GM12891 (cell line): ENCODE measurements around the gene ZCCHC24.

Experiments used
- PAX5 ChIP-seq: IDR thresholded peaks from 2 replicates; pipeline ENCODE4 v1.6.1; 2011; ENCODE audit warnings: low read length, moderate library complexity, mild to moderate bottlenecking; ENCODE audit not compliant: insufficient read depth, severe bottlenecking
- POLR2A ChIP-seq: IDR thresholded peaks from 2 replicates; pipeline ENCODE4 v1.6.1; 2011; ENCODE audit warnings: low read depth, low read length, control low read depth
- POLR2AphosphoS5 ChIP-seq: IDR thresholded peaks from 2 replicates; pipeline ENCODE4 v1.6.1; 2011; ENCODE audit warnings: low read depth, low read length, control low read depth
- POU2F2 ChIP-seq: IDR thresholded peaks from 2 replicates; pipeline ENCODE4 v1.6.1; 2011; ENCODE audit warnings: low read depth, mild to moderate bottlenecking, control low read depth, low read length, moderate library complexity
- SPI1 ChIP-seq: IDR thresholded peaks from 2 replicates; pipeline ENCODE4 v1.6.1; 2011; ENCODE audit warnings: low read depth, low read length, control low read depth
- TAF1 ChIP-seq: IDR thresholded peaks from 2 replicates; pipeline ENCODE4 v1.6.1; 2011; ENCODE audit warnings: low read depth, low read length, control low read depth

- TF ChIP-seq POLR2AphosphoS5 (no peak), TAF1 (no peak), POLR2A (no peak), SPI1 (no peak), POU2F2 (no peak), PAX5 (no peak)
Measured at GRCh38 chr10:79424221-79425073, 21.0 kb downstream of the ZCCHC24 start.
